Liver (tissue), 9 donors: ENCODE measurements around the gene GOLGA8S. TPM values are rescaled to one million over a fixed set of nuclear protein-coding genes. Genes with fewer than 3 reads are reported as not detected.
"Not testable (repeated sequence)": the region's sequence is repeated elsewhere in the genome, so short reads cannot be mapped to it uniquely, and the experiment has no call there.

ENCODE experiments used
- DNase-seq: peaks from one replicate; pipeline ENCODE4 v3.0.0-alpha.2; 2017; ENCODE audit warnings: low spot score
- H3K27ac ChIP-seq, 2 donors: one replicate each; pipeline ENCODE4 v1.7.0; 2013; ENCODE audit warnings: inconsistent platforms in 2 of 2, low read length in 2 of 2, control low read depth in 1 of 2, low read depth in 1 of 2, mild to moderate bottlenecking in 1 of 2
- H3K27me3 ChIP-seq, 4 donors: one replicate each; pipeline versions ENCODE4 v1.6.1 to v1.7.0; 2013; ENCODE audit warnings: low read length in 3 of 4, inconsistent platforms in 1 of 4, mild to moderate bottlenecking in 1 of 4, moderate library complexity in 1 of 4; ENCODE audit not compliant: control insufficient read depth in 4 of 4, insufficient read depth in 4 of 4
- H3K36me3 ChIP-seq, 4 donors: one replicate each; pipeline versions ENCODE4 v1.6.1 to v1.7.0; 2013; ENCODE audit warnings: low read length in 3 of 4, mild to moderate bottlenecking in 3 of 4, low read depth in 1 of 4, moderate library complexity in 1 of 4; ENCODE audit not compliant: control insufficient read depth in 4 of 4, insufficient read depth in 3 of 4
- H3K4me1 ChIP-seq, 4 donors: one replicate each; pipeline versions ENCODE4 v1.6.1 to v1.7.0; 2013; ENCODE audit warnings: low read length in 3 of 4, mild to moderate bottlenecking in 3 of 4, moderate library complexity in 1 of 4; ENCODE audit not compliant: control insufficient read depth in 4 of 4, insufficient read depth in 4 of 4
- H3K4me3 ChIP-seq, 3 donors: one replicate each; pipeline versions ENCODE4 v1.6.1 to v1.7.0; 2013; ENCODE audit warnings: low read length in 3 of 3, control low read depth in 1 of 3, low read depth in 1 of 3, mild to moderate bottlenecking in 1 of 3
- H3K9ac ChIP-seq, 2 donors: one replicate each; pipeline ENCODE4 v1.7.0; 2013; ENCODE audit warnings: low read length in 2 of 2, mild to moderate bottlenecking in 2 of 2, moderate library complexity in 2 of 2, control low read depth in 1 of 2, low read depth in 1 of 2
- H3K9me3 ChIP-seq, 4 donors: one replicate each; pipeline versions ENCODE4 v1.6.1 to v1.7.0; 2013; ENCODE audit warnings: low read length in 3 of 4; ENCODE audit not compliant: control insufficient read depth in 4 of 4
- EGR1 ChIP-seq, 2 donors: IDR thresholded peaks; 2 replicates each; pipeline ENCODE4 v1.6.1; 2016 to 2018; ENCODE audit warnings: antibody characterized with exemption in 2 of 2, low read depth in 2 of 2
- FOXA1 ChIP-seq: IDR thresholded peaks from 2 replicates; pipeline ENCODE4 v1.6.1; 2016; ENCODE audit warnings: antibody characterized with exemption
- GABPA ChIP-seq, 2 donors: IDR thresholded peaks in 1 of 2; conservative IDR thresholded peaks in 1 of 2; 2 replicates each; pipeline ENCODE4 v1.6.1; 2016; ENCODE audit warnings: antibody characterized with exemption in 2 of 2, mild to moderate bottlenecking in 1 of 2, moderate library complexity in 1 of 2
- HNF4A ChIP-seq, 2 donors: conservative IDR thresholded peaks; 2 replicates each; pipeline ENCODE4 v1.6.1; 2016; ENCODE audit warnings: antibody characterized with exemption in 2 of 2, mild to moderate bottlenecking in 2 of 2
- HNF4G ChIP-seq: IDR thresholded peaks from 2 replicates; pipeline ENCODE4 v1.6.1; 2016; ENCODE audit warnings: antibody characterized with exemption
- MAX ChIP-seq: IDR thresholded peaks from 2 replicates; pipeline ENCODE4 v1.6.1; 2016; ENCODE audit warnings: antibody characterized with exemption
- NR2F2 ChIP-seq: IDR thresholded peaks from 2 replicates; pipeline ENCODE4 v1.6.1; 2016; ENCODE audit warnings: antibody characterized with exemption
- RAD21 ChIP-seq, 2 donors: IDR thresholded peaks; 2 replicates each; pipeline ENCODE4 v1.6.1; 2016; ENCODE audit warnings: antibody characterized with exemption in 2 of 2, mild to moderate bottlenecking in 2 of 2
- REST ChIP-seq: IDR thresholded peaks from 2 replicates; pipeline ENCODE4 v1.6.1; 2016; ENCODE audit warnings: antibody characterized with exemption, mild to moderate bottlenecking
- RXRA ChIP-seq, 2 donors: IDR thresholded peaks; 2 replicates each; pipeline ENCODE4 v1.6.1; 2017 to 2018; ENCODE audit warnings: antibody characterized with exemption in 2 of 2, mild to moderate bottlenecking in 1 of 2
- SP1 ChIP-seq: IDR thresholded peaks from 2 replicates; pipeline ENCODE4 v1.6.1; 2018; ENCODE audit warnings: antibody characterized with exemption, mild to moderate bottlenecking
- TAF1 ChIP-seq: conservative IDR thresholded peaks from 2 replicates; pipeline ENCODE4 v1.6.1; 2016; ENCODE audit warnings: antibody characterized with exemption, mild to moderate bottlenecking
- YY1 ChIP-seq: IDR thresholded peaks from 2 replicates; pipeline ENCODE4 v1.6.1; 2016; ENCODE audit warnings: antibody characterized with exemption, mild to moderate bottlenecking
- ZBTB33 ChIP-seq: IDR thresholded peaks from 2 replicates; pipeline ENCODE4 v1.6.1; 2016; ENCODE audit warnings: antibody characterized with exemption
- WGBS: extraction: QIAGEN DNeasy Blood & Tissue Kit; methylation state at CpG from one replicate; pipeline ENCODE4 v1.1.7; 2013; 5-methylcytosine and 5-hydroxymethylcytosine counted together
- polyA plus RNA-seq, 2 donors: library from polyadenylated mRNA; stranded (reverse) in 1 of 2; unstranded in 1 of 2; fragments of 200-250 nt in 1 of 2; fragments of >200 nt in 1 of 2; fragmentation: Nextera tagmentation in 1 of 2; extraction: Ambion mirVana in 1 of 2; gene quantifications; one replicate each; pipeline versions ENCODE4 v1.2.1 to v1.2.3, GENCODE V29; 2013 to 2015
- total RNA-seq, 2 donors: library from RNA; depleted of rRNA; stranded (reverse); fragments of >200 nt; gene quantifications; one replicate each; pipeline ENCODE4 v1.2.3, GENCODE V29; 2014
- donor health status: healthy.
- donor health status: healthy.
- donor health status: healthy.
- donor health status: healthy.
- donor health status: healthy.

GOLGA8S gene
- total and polyA plus RNA-seq, 4 donors, result 0.03 to 0.25 (median 0.06) TPM

GRCh38 chr15:23370578-23370977 lies 16.0 kb downstream of the GOLGA8S start:
- DNase-seq, result no peak
- no peak for TF ChIP-seq MAX
- no peak for TF ChIP-seq RXRA (IDR thresholded peaks at IDR 0.05)
- no peak for TF ChIP-seq RAD21 (IDR thresholded peaks at IDR 0.05)
- no peak for TF ChIP-seq SP1
- no peak for TF ChIP-seq ZBTB33
- TF ChIP-seq NR2F2, result no peak
- no peak for TF ChIP-seq FOXA1
- TF ChIP-seq HNF4A (conservative IDR thresholded peaks at IDR 0.05), result no peak
- no peak for TF ChIP-seq YY1
- TF ChIP-seq EGR1 (IDR thresholded peaks at IDR 0.05; ENCODE audit: low read depth in 2 of 2), result no peak
- TF ChIP-seq HNF4G, result no peak
- WGBS, result 75% methylated on average over 2 of the region's 2 CpGs
- no peak overlapping the region for H3K27ac ChIP-seq
- no peaks in the 10 kb centered on the region for H3K4me1 ChIP-seq
- no peaks in the 10 kb centered on the region for H3K9me3 ChIP-seq
- H3K27me3 ChIP-seq, result no peaks in the 10 kb centered on the region
- H3K9ac ChIP-seq, result no peak overlapping the region
- no peak overlapping the region for H3K4me3 ChIP-seq
- no peaks in the 10 kb centered on the region for H3K36me3 ChIP-seq

DNA sequence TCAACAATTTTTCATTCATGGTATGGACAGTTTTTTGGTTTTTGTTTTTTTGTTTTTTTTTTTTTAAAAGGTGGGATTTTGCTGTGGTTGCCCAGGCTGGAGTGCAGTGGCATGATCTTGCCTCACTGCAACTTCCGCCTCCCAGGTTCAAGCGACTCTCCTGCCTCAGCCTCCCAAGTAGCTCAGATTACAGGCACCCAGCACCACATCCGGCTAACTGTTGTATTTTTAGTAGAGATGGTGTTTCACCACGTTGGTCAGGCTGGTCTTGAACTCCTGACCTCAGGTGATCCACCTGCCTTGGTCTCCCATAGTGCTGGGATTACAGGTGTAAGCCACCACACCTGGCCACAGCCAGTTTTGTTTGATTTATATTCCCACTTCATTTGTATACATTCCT lies 16.6 kb downstream of the GOLGA8S start:
- not testable (repeated sequence) for H3K9ac ChIP-seq, H3K9me3 ChIP-seq, H3K36me3 ChIP-seq, DNase-seq, H3K27me3 ChIP-seq, H3K27ac ChIP-seq, H3K4me1 ChIP-seq, H3K4me3 ChIP-seq
- WGBS, result 47% methylated on average over 4 of the region's 4 CpGs

- not testable (repeated sequence) for H3K27ac ChIP-seq, H3K4me3 ChIP-seq, H3K9me3 ChIP-seq, H3K4me1 ChIP-seq, DNase-seq, H3K36me3 ChIP-seq, H3K27me3 ChIP-seq, H3K9ac ChIP-seq
- 79% methylated on average over 3 of the region's 3 CpGs for WGBS
Observed at GRCh38 chr15:23371868-23372267, 17.3 kb downstream of the GOLGA8S start.

GRCh38 chr15:23372284-23372683 lies 17.7 kb downstream of the GOLGA8S start:
- no peak overlapping the region for H3K4me3 ChIP-seq
- H3K27ac ChIP-seq, result no peak overlapping the region
- TF ChIP-seq FOXA1 (no peak), MAX (no peak), SP1 (no peak), RXRA (IDR thresholded peaks at IDR 0.05) (no peak), GABPA (IDR thresholded peaks at IDR 0.05 in 1 of 2, conservative IDR thresholded peaks at IDR 0.05 in 1 of 2) (no peak), RAD21 (IDR thresholded peaks at IDR 0.05) (no peak), TAF1 (no peak), NR2F2 (no peak), REST (no peak)
- DNase-seq, result no peak
- no peaks in the 10 kb centered on the region for H3K9me3 ChIP-seq
- WGBS, result 92% methylated on average over 15 of the region's 15 CpGs
- H3K9ac ChIP-seq, result no peak overlapping the region
- H3K27me3 ChIP-seq, result no peaks in the 10 kb centered on the region
- no peaks in the 10 kb centered on the region for H3K36me3 ChIP-seq
- H3K4me1 ChIP-seq, result no peaks in the 10 kb centered on the region

DNA sequence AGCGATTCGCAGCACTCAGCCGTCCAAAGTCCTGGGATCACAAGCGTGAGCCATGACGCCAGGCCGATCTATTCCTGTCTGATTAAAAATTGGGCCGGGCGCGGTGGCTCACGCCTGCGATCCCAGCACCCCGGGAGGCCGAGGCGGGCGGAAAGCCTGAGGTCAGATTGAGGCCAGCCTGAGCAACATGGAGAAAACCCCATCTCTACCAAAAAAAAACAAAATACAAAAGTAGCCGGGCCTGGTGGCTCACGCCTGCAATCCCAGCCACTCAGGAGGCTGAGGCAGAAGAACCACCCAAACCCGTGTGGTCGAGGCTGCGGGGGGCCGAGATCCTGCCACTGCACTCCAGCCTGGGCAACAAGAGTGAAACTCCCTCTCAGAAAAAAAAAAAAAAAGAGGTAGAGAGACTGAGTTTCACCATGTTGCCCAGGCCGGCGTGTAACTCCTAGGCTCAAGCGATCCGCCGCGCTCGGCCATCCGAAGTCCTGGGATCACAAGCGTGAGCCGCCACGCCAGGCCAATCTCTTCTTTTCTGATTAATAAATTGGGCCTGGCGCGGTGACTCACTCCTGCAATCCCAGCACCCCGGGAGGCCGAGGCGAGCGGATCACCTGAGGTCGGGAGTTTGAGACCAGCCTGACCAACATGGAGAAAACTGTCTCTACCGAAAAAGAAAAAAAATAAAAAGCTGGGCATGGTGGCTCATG lies 18.5 kb downstream of the GOLGA8S start:
- DNase-seq, H3K4me3 ChIP-seq, H3K27ac ChIP-seq, H3K27me3 ChIP-seq, H3K9ac ChIP-seq, H3K4me1 ChIP-seq, H3K36me3 ChIP-seq, H3K9me3 ChIP-seq: not testable (repeated sequence)
- 97% methylated on average over 40 of the region's 40 CpGs for WGBS
